ENCODE data around the gene CALML5.

- TF ChIP-seq CTCF (conservative IDR thresholded peaks at IDR 0.05; ENCODE audit: low read depth, low read length) = no peak
- TF ChIP-seq EZH2 (IDR thresholded peaks at IDR 0.05; ENCODE audit: borderline replicate concordance, low read depth, low read length, poor library complexity, severe bottlenecking) = no peak
These were observed 12.5 kb upstream of the CALML5 start for GRCh38 chr10:5511885-5512280.

Measured in A673 (cell line).